ENCODE measurements around the gene PCDHA5. TPM values are rescaled to one million over a fixed set of nuclear protein-coding genes. Genes with fewer than 3 reads are reported as not detected.
"Not testable (repeated sequence)": the region's sequence is repeated elsewhere in the genome, so short reads cannot be mapped to it uniquely, and the experiment has no call there.

PCDHA5 gene
- total RNA-seq, 1 donor from 2014 or later, result 0.27 TPM

- ATAC-seq, result no peak
- intact Hi-C loops (cut with DNase I), result no loop called here
- DNase-seq (ENCODE audit: low spot score), result no peak
These were observed 12.5 kb upstream of the PCDHA5 start for GRCh38 chr5:140808889-140809291.

- ATAC-seq (no peak), DNase-seq (ENCODE audit: low spot score) (no peak)
- intact Hi-C loops (cut with DNase I), result no loop called here
These were observed 842 bp downstream of the PCDHA5 start for GRCh38 chr5:140822281-140822629.

GRCh38 chr5:140822969-140823368 is 1.6 kb downstream of the PCDHA5 start:
- DNase-seq (ENCODE audit: low spot score); intact Hi-C loops (cut with DNase I); ATAC-seq: not testable (repeated sequence)

- DNase-seq (ENCODE audit: low spot score) (no peak), ATAC-seq (no peak)
- intact Hi-C loops (cut with DNase I), result no loop called here
These were observed 2.1 kb downstream of the PCDHA5 start for GRCh38 chr5:140823475-140823874.

GRCh38 chr5:140827704-140828361 is 6.4 kb downstream of the PCDHA5 start, which contains the start of gene PCDHA6:
Gene PCDHA6 (plus strand): TSS chr5:140827960. CDS start chr5:140828092, 132 bp downstream.
- ATAC-seq, result no peak
- no peak for DNase-seq (ENCODE audit: low spot score)
- intact Hi-C loops (cut with DNase I), result no loop called here

GRCh38 chr5:140828362-140828737 is 6.9 kb downstream of the PCDHA5 start:
- intact Hi-C loops (cut with DNase I), result no loop called here
- DNase-seq (ENCODE audit: low spot score), result no peak
- ATAC-seq, result no peak

GRCh38 chr5:140829511-140830501 is 8.4 kb downstream of the PCDHA5 start:
- intact Hi-C loops (cut with DNase I); DNase-seq (ENCODE audit: low spot score); ATAC-seq: not testable (repeated sequence)

GRCh38 chr5:140833993-140834392 is 12.6 kb downstream of the PCDHA5 start, which contains the start of gene PCDHA7:
Gene PCDHA7 (plus strand): TSS chr5:140834269. CDS start chr5:140834384, 115 bp downstream.
- DNase-seq (ENCODE audit: low spot score) (no peak), ATAC-seq (no peak)
- intact Hi-C loops (cut with DNase I), result no loop called here

- ATAC-seq; DNase-seq (ENCODE audit: low spot score); intact Hi-C loops (cut with DNase I): not testable (repeated sequence)
These were observed 13.1 kb downstream of the PCDHA5 start for GRCh38 chr5:140834439-140835008.

GRCh38 chr5:140835622-140836510 is 14.5 kb downstream of the PCDHA5 start:
- ATAC-seq (no peak), DNase-seq (ENCODE audit: low spot score) (no peak)
- intact Hi-C loops (cut with DNase I), result no loop called here

- ATAC-seq, result no peak
- intact Hi-C loops (cut with DNase I), result no loop called here
- DNase-seq (ENCODE audit: low spot score), result no peak
These were observed 19.9 kb downstream of the PCDHA5 start, which contains the start of gene PCDHA8 for GRCh38 chr5:140840978-140841962. Gene PCDHA8 (plus strand): TSS chr5:140841187. CDS start chr5:140841322, 135 bp downstream.

- ATAC-seq (no peak), DNase-seq (ENCODE audit: low spot score) (no peak)
- intact Hi-C loops (cut with DNase I), result no loop called here
These were observed 21.7 kb downstream of the PCDHA5 start for GRCh38 chr5:140842798-140843733.

GRCh38 chr5:140848139-140849102 is 27.0 kb downstream of the PCDHA5 start, which contains the start of gene PCDHA9:
Gene PCDHA9 (plus strand): TSS chr5:140848382. CDS start chr5:140848496, 114 bp downstream.
- DNase-seq (ENCODE audit: low spot score); ATAC-seq; intact Hi-C loops (cut with DNase I): not testable (repeated sequence)

- ATAC-seq, result not testable (repeated sequence)
These were observed 28.6 kb downstream of the PCDHA5 start for GRCh38 chr5:140849831-140850634.

More at GRCh38 chr5:140849831-140850634, 28.6 kb downstream of the PCDHA5 start:
- DNase-seq (ENCODE audit: low spot score); intact Hi-C loops (cut with DNase I): not testable (repeated sequence)

Data from sciatic nerve (tissue), 2 donors.